Right lobe of liver (tissue), 4 donors: ENCODE data around the gene MICALL1.

ENCODE experiments used
- CTCF ChIP-seq, 4 donors: fragments of 200-600 bp in 3 of 4; fragments of 450-650 bp in 1 of 4; IDR thresholded peaks; one replicate each; pipeline versions ENCODE4 v1.5.1 to v1.8.0; 2016 to 2022; ENCODE audit warnings: antibody characterized with exemption in 4 of 4, mild to moderate bottlenecking in 2 of 4
- POLR2A ChIP-seq: fragments of 450-650 bp; IDR thresholded peaks from one replicate; pipeline ENCODE4 v1.6.1; 2017; ENCODE audit warnings: antibody characterized with exemption, mild to moderate bottlenecking
- donor health status: DM: no; HTN: no; CAD: no.
- donor health status: DM: no; HTN: no; CAD: no.
- donor health status: DM: no; HTN: yes; CAD: no.

GRCh38 chr22:37983860-37984791 lies 78.0 kb downstream of the MICALL1 start, which contains the start of gene SOX10:
- TF ChIP-seq CTCF (IDR thresholded peaks at IDR 0.05) (no peak), POLR2A (no peak)
